GM18526 (cell line): ENCODE results near the gene ENTREP3.

ENCODE experiments used
- POLR2A ChIP-seq: IDR thresholded peaks from 3 replicates; pipeline ENCODE4 v1.6.1; 2011; ENCODE audit not compliant: insufficient read length; ENCODE audit errors: extremely low read depth

Gene ENTREP3

GRCh38 chr1:155261852-155262673 lies 6.8 kb upstream of the ENTREP3 start, which contains the start of gene SCAMP3:
Gene SCAMP3 (minus strand): TSS chr1:155262360. CDS start chr1:155262151, 209 bp downstream.
- TF ChIP-seq POLR2A = peak; percentile 87

GRCh38 chr1:155261493-155261851 lies 6.2 kb upstream of the ENTREP3 start:
- no peak for TF ChIP-seq POLR2A

- no peak for TF ChIP-seq POLR2A
Observed at GRCh38 chr1:155260276-155260675, 5.0 kb upstream of the ENTREP3 start.

- no peak for TF ChIP-seq POLR2A
Observed at GRCh38 chr1:155256058-155256852, 972 bp upstream of the ENTREP3 start.

- no peak for TF ChIP-seq POLR2A
Observed at GRCh38 chr1:155254714-155255242, 505 bp downstream of the ENTREP3 start.

- TF ChIP-seq POLR2A = no peak
Observed at GRCh38 chr1:155254228-155254713, 1.0 kb downstream of the ENTREP3 start.

- no peak for TF ChIP-seq POLR2A
Observed at GRCh38 chr1:155253797-155254196, 1.5 kb downstream of the ENTREP3 start.

GRCh38 chr1:155253208-155253607 lies 2.1 kb downstream of the ENTREP3 start:
- TF ChIP-seq POLR2A = no peak

GRCh38 chr1:155251566-155251965 lies 3.7 kb downstream of the ENTREP3 start:
- no peak for TF ChIP-seq POLR2A

GRCh38 chr1:155250633-155251449 lies 4.4 kb downstream of the ENTREP3 start:
- TF ChIP-seq POLR2A = peak; percentile 32

GRCh38 chr1:155250246-155250632 lies 5.0 kb downstream of the ENTREP3 start:
- no peak for TF ChIP-seq POLR2A

- no peak for TF ChIP-seq POLR2A
Observed at GRCh38 chr1:155247667-155248553, 7.4 kb downstream of the ENTREP3 start.

- TF ChIP-seq POLR2A = no peak
Observed at GRCh38 chr1:155245163-155245524, 10.1 kb downstream of the ENTREP3 start.
